Vagina (tissue), 2 donors: ENCODE measurements around the gene ROR1. TPM values are rescaled to one million over a fixed set of nuclear protein-coding genes. Genes with fewer than 3 reads are reported as not detected.

Experiments used
- DNase-seq, 2 donors: peaks; one replicate each; pipeline ENCODE4 v3.0.0-alpha.2; 2017; ENCODE audit errors: extremely low spot score in 2 of 2
- H3K27ac ChIP-seq: fragments of 200-600 bp; sonication (generic); one replicate; pipeline ENCODE4 v1.5.1; 2019
- H3K27me3 ChIP-seq: fragments of 200-600 bp; sonication (generic); one replicate; pipeline ENCODE4 v1.5.1; 2019
- H3K36me3 ChIP-seq, 2 donors: fragments of 200-600 bp; sonication (generic); one replicate each; pipeline ENCODE4 v1.5.1; 2017 to 2019
- H3K4me1 ChIP-seq: fragments of 200-600 bp; sonication (generic); one replicate; pipeline ENCODE4 v1.5.1; 2019
- H3K4me3 ChIP-seq, 2 donors: fragments of 200-600 bp; sonication (generic); 1 replicate in 1 of 2; 2 replicates in 1 of 2; pipeline ENCODE4 v1.5.1; 2016 to 2019
- H3K9me3 ChIP-seq: fragments of 200-600 bp; sonication (generic); one replicate; pipeline ENCODE4 v1.5.1; 2019
- CTCF ChIP-seq, 3 experiments: fragments of 450-650 bp in 2 of 3; fragments of 200-600 bp in 1 of 3; sonication (generic) in 1 of 3; IDR thresholded peaks; one replicate each; pipeline ENCODE4 v1.5.1; 2017 to 2019; ENCODE audit warnings: antibody characterized with exemption in 3 of 3, mild to moderate bottlenecking in 2 of 3, moderate library complexity in 2 of 3
- POLR2A ChIP-seq, 2 donors: fragments of 450-650 bp; IDR thresholded peaks; one replicate each; pipeline ENCODE4 v1.6.1; 2017; ENCODE audit warnings: antibody characterized with exemption in 2 of 2, mild to moderate bottlenecking in 2 of 2, moderate library complexity in 2 of 2
- POLR2AphosphoS5 ChIP-seq, 2 donors: sonication (generic); formaldehyde crosslinking; IDR thresholded peaks; one replicate each; pipeline ENCODE4 v1.9.0; 2017; ENCODE audit warnings: antibody characterized with exemption in 2 of 2, mild to moderate bottlenecking in 2 of 2, low read depth in 1 of 2; ENCODE audit not compliant: insufficient read depth in 1 of 2
- intact Hi-C: fragments of 100-400 bp; cut with DNase I; formaldehyde crosslinking; loops from one replicate; pipeline ENCODE4 v1.15.1; 2023
- total RNA-seq: library from RNA; depleted of rRNA; stranded (reverse); fragments of >200 nt; gene quantifications from one replicate; pipeline ENCODE4 v1.2.3, GENCODE V29; 2016

ROR1 gene
- total RNA-seq, 1 donor from 2014 or later, result 11.0 TPM

GRCh38 chr1:63742526-63742925 lies 31.3 kb upstream of the ROR1 start:
- no peak for DNase-seq
- Histone ChIP-seq H3K4me1 (no peaks in the 10 kb centered on the region), H3K27me3 (no peaks in the 10 kb centered on the region), H3K27ac (no peak overlapping the region), H3K9me3 (no peaks in the 10 kb centered on the region), H3K36me3 (no peaks in the 10 kb centered on the region), H3K4me3 (no peak overlapping the region)
- intact Hi-C loops, result no loop called here
- TF ChIP-seq CTCF (IDR thresholded peaks at IDR 0.05), result no peak

- TF ChIP-seq POLR2A (IDR thresholded peaks at IDR 0.05) (no peak), POLR2AphosphoS5 (IDR thresholded peaks at IDR 0.05; ENCODE audit: insufficient read depth in 1 of 2, low read depth in 1 of 2) (no peak), CTCF (IDR thresholded peaks at IDR 0.05) (no peak)
- Histone ChIP-seq H3K9me3 (no peaks in the 10 kb centered on the region), H3K4me1 (no peaks in the 10 kb centered on the region), H3K4me3 (no peak overlapping the region), H3K27ac (no peak overlapping the region), H3K27me3 (no peaks in the 10 kb centered on the region), H3K36me3 (no peaks in the 10 kb centered on the region)
- DNase-seq, result no peak
- intact Hi-C loops, result no loop called here
Measured at GRCh38 chr1:63743781-63744180, 30.0 kb upstream of the ROR1 start.

- H3K36me3 ChIP-seq, result no peaks in the 10 kb centered on the region
- no peaks in the 10 kb centered on the region for H3K27me3 ChIP-seq
- no peak overlapping the region for H3K27ac ChIP-seq
- H3K4me3 ChIP-seq, result no peak overlapping the region
- TF ChIP-seq CTCF (IDR thresholded peaks at IDR 0.05) (no peak), POLR2AphosphoS5 (IDR thresholded peaks at IDR 0.05; ENCODE audit: insufficient read depth in 1 of 2, low read depth in 1 of 2) (no peak), POLR2A (IDR thresholded peaks at IDR 0.05) (no peak)
- DNase-seq, result no peak
- intact Hi-C loops, result no loop called here
- H3K9me3 ChIP-seq, result no peaks in the 10 kb centered on the region
- no peaks in the 10 kb centered on the region for H3K4me1 ChIP-seq
Measured at GRCh38 chr1:63746129-63746864, 27.5 kb upstream of the ROR1 start.

GRCh38 chr1:63747445-63747844 lies 26.4 kb upstream of the ROR1 start:
- intact Hi-C loops, result no loop called here
- Histone ChIP-seq H3K27me3 (no peaks in the 10 kb centered on the region), H3K36me3 (no peaks in the 10 kb centered on the region), H3K4me1 (no peaks in the 10 kb centered on the region), H3K9me3 (no peaks in the 10 kb centered on the region), H3K27ac (no peak overlapping the region), H3K4me3 (no peak overlapping the region)
- no peak for TF ChIP-seq CTCF (IDR thresholded peaks at IDR 0.05)
- TF ChIP-seq POLR2A (IDR thresholded peaks at IDR 0.05), result no peak
- no peak for TF ChIP-seq POLR2AphosphoS5 (IDR thresholded peaks at IDR 0.05; ENCODE audit: insufficient read depth in 1 of 2, low read depth in 1 of 2)
- DNase-seq, result no peak

- no peaks in the 10 kb centered on the region for H3K27me3 ChIP-seq
- intact Hi-C loops, result no loop called here
- H3K9me3 ChIP-seq, result no peaks in the 10 kb centered on the region
- H3K36me3 ChIP-seq, result no peaks in the 10 kb centered on the region
- H3K4me3 ChIP-seq, result no peak overlapping the region
- H3K4me1 ChIP-seq, result no peaks in the 10 kb centered on the region
- TF ChIP-seq POLR2AphosphoS5 (IDR thresholded peaks at IDR 0.05; ENCODE audit: insufficient read depth in 1 of 2, low read depth in 1 of 2) (no peak), POLR2A (IDR thresholded peaks at IDR 0.05) (no peak), CTCF (IDR thresholded peaks at IDR 0.05) (no peak)
- no peak overlapping the region for H3K27ac ChIP-seq
- no peak for DNase-seq
Measured at GRCh38 chr1:63748046-63748580, 25.7 kb upstream of the ROR1 start.
